ENCODE data around the gene DOCK1.

The DOCK1 gene

GRCh38 chr10:127308031-127308430 lies 402.8 kb downstream of the DOCK1 start:
- TF ChIP-seq GATA3 (IDR thresholded peaks at IDR 0.05; ENCODE audit: low read depth, low read length) (no peak), GATA2 (IDR thresholded peaks at IDR 0.05; ENCODE audit: low read depth, low read length) (no peak)

GRCh38 chr10:127310430-127310829 lies 405.2 kb downstream of the DOCK1 start:
- TF ChIP-seq GATA2 (IDR thresholded peaks at IDR 0.05; ENCODE audit: low read depth, low read length) (no peak), GATA3 (IDR thresholded peaks at IDR 0.05; ENCODE audit: low read depth, low read length) (no peak)

- no peak for TF ChIP-seq GATA3 (IDR thresholded peaks at IDR 0.05; ENCODE audit: low read depth, low read length)
- TF ChIP-seq GATA2 (IDR thresholded peaks at IDR 0.05; ENCODE audit: low read depth, low read length) = no peak
Measured at GRCh38 chr10:127310923-127311322, 405.7 kb downstream of the DOCK1 start.

GRCh38 chr10:127313996-127314700 lies 408.9 kb downstream of the DOCK1 start:
- TF ChIP-seq GATA2 (IDR thresholded peaks at IDR 0.05; ENCODE audit: low read depth, low read length) (no peak), GATA3 (IDR thresholded peaks at IDR 0.05; ENCODE audit: low read depth, low read length) (no peak)

- TF ChIP-seq GATA3 (IDR thresholded peaks at IDR 0.05; ENCODE audit: low read depth, low read length) (no peak), GATA2 (IDR thresholded peaks at IDR 0.05; ENCODE audit: low read depth, low read length) (no peak)
Measured at GRCh38 chr10:127314797-127315196, 409.6 kb downstream of the DOCK1 start.

GRCh38 chr10:127315888-127316287 lies 410.7 kb downstream of the DOCK1 start:
- TF ChIP-seq GATA3 (IDR thresholded peaks at IDR 0.05; ENCODE audit: low read depth, low read length) (no peak), GATA2 (IDR thresholded peaks at IDR 0.05; ENCODE audit: low read depth, low read length) (no peak)

GRCh38 chr10:127318396-127318795 lies 413.2 kb downstream of the DOCK1 start:
- TF ChIP-seq GATA2 (IDR thresholded peaks at IDR 0.05; ENCODE audit: low read depth, low read length) (no peak), GATA3 (IDR thresholded peaks at IDR 0.05; ENCODE audit: low read depth, low read length) (no peak)

- TF ChIP-seq GATA3 (IDR thresholded peaks at IDR 0.05; ENCODE audit: low read depth, low read length) (no peak), GATA2 (IDR thresholded peaks at IDR 0.05; ENCODE audit: low read depth, low read length) (no peak)
Measured at GRCh38 chr10:127319271-127319670, 414.0 kb downstream of the DOCK1 start.

- TF ChIP-seq GATA3 (IDR thresholded peaks at IDR 0.05; ENCODE audit: low read depth, low read length) = no peak
- no peak for TF ChIP-seq GATA2 (IDR thresholded peaks at IDR 0.05; ENCODE audit: low read depth, low read length)
Measured at GRCh38 chr10:127319691-127320090, 414.5 kb downstream of the DOCK1 start.

- no peak for TF ChIP-seq GATA3 (IDR thresholded peaks at IDR 0.05; ENCODE audit: low read depth, low read length)
- no peak for TF ChIP-seq GATA2 (IDR thresholded peaks at IDR 0.05; ENCODE audit: low read depth, low read length)
Measured at GRCh38 chr10:127320176-127320575, 414.9 kb downstream of the DOCK1 start.

- TF ChIP-seq GATA2 (IDR thresholded peaks at IDR 0.05; ENCODE audit: low read depth, low read length) (no peak), GATA3 (IDR thresholded peaks at IDR 0.05; ENCODE audit: low read depth, low read length) (no peak)
Measured at GRCh38 chr10:127322286-127322685, 417.1 kb downstream of the DOCK1 start.

- TF ChIP-seq GATA2 (IDR thresholded peaks at IDR 0.05; ENCODE audit: low read depth, low read length) (no peak), GATA3 (IDR thresholded peaks at IDR 0.05; ENCODE audit: low read depth, low read length) (no peak)
Measured at GRCh38 chr10:127325506-127325905, 420.3 kb downstream of the DOCK1 start.

- TF ChIP-seq GATA2 (IDR thresholded peaks at IDR 0.05; ENCODE audit: low read depth, low read length) (no peak), GATA3 (IDR thresholded peaks at IDR 0.05; ENCODE audit: low read depth, low read length) (no peak)
Measured at GRCh38 chr10:127326883-127327282, 421.7 kb downstream of the DOCK1 start.

GRCh38 chr10:127331696-127332095 lies 426.5 kb downstream of the DOCK1 start:
- TF ChIP-seq GATA3 (IDR thresholded peaks at IDR 0.05; ENCODE audit: low read depth, low read length) = no peak

- TF ChIP-seq GATA2 (IDR thresholded peaks at IDR 0.05; ENCODE audit: low read depth, low read length) = no peak
- TF ChIP-seq GATA3 (IDR thresholded peaks at IDR 0.05; ENCODE audit: low read depth, low read length) = no peak
Measured at GRCh38 chr10:127332631-127333030, 427.4 kb downstream of the DOCK1 start.

- TF ChIP-seq GATA2 (IDR thresholded peaks at IDR 0.05; ENCODE audit: low read depth, low read length) (no peak), GATA3 (IDR thresholded peaks at IDR 0.05; ENCODE audit: low read depth, low read length) (no peak)
Measured at GRCh38 chr10:127337801-127338200, 432.6 kb downstream of the DOCK1 start.
